HuH-7.5 (cell line): ENCODE data around the gene MED15.
"Not testable (repeated sequence)": the region's sequence is repeated elsewhere in the genome, so short reads cannot be mapped to it uniquely, and the experiment has no call there.

ENCODE experiments used
- DNase-seq: peaks from one replicate; pipeline ENCODE4 v3.0.0; 2011; ENCODE audit warnings: low spot score

The MED15 gene, protein sequence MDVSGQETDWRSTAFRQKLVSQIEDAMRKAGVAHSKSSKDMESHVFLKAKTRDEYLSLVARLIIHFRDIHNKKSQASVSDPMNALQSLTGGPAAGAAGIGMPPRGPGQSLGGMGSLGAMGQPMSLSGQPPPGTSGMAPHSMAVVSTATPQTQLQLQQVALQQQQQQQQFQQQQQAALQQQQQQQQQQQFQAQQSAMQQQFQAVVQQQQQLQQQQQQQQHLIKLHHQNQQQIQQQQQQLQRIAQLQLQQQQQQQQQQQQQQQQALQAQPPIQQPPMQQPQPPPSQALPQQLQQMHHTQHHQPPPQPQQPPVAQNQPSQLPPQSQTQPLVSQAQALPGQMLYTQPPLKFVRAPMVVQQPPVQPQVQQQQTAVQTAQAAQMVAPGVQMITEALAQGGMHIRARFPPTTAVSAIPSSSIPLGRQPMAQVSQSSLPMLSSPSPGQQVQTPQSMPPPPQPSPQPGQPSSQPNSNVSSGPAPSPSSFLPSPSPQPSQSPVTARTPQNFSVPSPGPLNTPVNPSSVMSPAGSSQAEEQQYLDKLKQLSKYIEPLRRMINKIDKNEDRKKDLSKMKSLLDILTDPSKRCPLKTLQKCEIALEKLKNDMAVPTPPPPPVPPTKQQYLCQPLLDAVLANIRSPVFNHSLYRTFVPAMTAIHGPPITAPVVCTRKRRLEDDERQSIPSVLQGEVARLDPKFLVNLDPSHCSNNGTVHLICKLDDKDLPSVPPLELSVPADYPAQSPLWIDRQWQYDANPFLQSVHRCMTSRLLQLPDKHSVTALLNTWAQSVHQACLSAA

DNA sequence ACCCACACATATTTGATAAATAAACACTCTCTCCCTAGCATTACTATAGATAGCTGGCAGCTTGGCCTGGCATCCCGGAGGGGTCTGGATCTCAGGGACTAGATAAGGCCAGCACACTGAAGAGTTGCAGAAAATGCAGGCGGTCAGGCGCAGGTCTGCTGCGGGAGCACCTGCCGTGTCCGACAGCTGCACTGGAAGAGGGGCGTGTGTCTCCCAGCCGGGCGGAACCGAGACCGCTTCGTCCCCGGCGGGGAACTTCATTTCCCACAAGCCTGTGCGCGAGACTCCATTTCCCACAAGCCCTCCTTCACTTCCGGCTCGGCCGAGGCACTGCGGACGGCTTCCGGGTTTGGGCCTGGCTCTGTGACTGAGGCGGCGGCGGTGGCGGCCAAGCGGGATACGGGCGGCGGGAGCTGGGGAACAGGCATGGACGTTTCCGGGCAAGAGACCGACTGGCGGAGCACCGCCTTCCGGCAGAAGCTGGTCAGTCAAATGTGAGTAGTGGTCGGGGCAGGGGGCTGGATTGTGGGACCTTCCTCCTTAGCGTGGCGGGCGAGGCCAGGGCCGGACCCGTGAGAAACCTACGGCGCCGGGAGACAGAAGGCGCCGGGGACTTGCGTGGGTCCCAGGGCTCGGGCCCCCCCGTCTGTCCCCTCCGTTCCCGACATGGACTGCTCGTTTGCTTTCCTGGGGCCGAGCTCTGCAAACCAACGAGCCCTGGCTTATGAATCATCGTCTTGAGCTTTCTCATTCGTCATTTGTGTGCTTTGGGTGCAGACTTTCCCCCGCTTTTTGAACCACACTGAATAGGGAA, at the start of gene MED15:
Gene MED15, plus strand, starts transcription at position 358 of the 814 bp plus-strand sequence. Its CDS starts 69 bp downstream, at position 427.
- peak; percentile 55 for DNase-seq

DNA sequence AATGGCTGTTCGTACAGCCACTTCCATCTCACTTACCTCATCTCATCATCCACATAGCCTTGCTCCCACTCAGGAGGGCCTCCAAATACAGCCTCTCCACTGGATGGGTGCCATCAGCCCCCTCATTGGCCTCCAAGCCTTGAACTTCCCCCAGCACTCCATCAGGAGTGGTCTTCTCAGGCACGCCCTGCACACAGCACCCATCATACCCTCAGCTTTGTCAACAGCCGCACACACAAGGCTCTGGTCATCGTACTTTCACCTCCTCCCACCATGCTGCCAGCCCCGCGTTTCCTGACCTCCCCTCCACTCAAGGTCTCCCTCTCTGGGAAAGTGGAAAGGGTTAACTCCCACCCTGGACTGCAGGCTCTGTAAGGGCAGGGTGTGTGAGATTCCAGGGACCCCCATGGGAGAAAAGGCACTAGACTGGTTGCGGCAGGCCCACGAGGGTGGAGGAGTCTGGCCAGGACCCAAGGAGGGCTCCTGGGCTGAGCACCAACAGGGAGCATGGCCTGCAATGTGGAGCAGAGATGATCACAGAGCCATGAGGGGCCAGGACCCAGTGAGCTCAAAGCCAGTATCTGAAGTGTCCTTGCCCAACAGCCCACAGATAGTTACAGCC, 48.8 kb upstream of the MED15 start:
- no peak for DNase-seq

DNA sequence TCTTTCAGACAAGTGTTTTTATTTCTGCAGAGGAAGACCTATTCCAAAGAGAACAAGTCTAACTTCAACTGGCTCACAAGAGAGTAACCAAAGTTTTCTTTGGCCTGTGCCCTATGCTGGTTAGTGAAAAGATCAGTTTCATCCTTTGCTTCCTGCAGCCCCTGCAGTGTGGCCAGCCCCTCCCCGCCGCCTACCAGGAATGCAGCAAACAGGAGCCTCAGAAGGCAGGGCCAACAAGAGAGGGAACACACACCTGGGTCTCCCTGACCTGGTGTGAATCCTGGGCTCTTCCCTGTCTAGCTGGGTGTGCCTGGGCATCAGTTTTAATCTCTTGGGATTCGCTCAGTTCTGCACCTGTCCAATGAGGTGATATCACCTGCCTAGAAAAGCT, 48.3 kb upstream of the MED15 start:
- no peak for DNase-seq

DNA sequence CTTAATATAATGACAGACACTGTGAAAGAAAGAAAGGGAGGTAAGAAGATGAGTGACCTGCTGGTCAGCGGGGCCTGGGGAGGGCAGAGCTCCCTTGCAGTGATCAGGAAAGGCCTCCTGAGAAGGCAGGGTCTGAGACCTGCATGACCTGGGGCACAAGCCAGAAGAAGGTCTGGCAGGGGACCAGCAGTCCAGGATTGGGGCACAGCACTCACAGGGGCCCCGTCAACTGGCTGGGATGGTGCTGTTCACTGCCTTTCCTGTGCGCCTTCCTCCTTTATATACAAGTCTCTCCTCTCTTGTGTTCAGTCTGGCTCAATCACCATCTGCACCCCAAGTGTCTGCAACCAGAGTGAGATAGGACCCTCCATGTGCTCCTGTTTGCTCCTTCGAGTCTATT, 47.5 kb upstream of the MED15 start:
- DNase-seq = no peak

DNA sequence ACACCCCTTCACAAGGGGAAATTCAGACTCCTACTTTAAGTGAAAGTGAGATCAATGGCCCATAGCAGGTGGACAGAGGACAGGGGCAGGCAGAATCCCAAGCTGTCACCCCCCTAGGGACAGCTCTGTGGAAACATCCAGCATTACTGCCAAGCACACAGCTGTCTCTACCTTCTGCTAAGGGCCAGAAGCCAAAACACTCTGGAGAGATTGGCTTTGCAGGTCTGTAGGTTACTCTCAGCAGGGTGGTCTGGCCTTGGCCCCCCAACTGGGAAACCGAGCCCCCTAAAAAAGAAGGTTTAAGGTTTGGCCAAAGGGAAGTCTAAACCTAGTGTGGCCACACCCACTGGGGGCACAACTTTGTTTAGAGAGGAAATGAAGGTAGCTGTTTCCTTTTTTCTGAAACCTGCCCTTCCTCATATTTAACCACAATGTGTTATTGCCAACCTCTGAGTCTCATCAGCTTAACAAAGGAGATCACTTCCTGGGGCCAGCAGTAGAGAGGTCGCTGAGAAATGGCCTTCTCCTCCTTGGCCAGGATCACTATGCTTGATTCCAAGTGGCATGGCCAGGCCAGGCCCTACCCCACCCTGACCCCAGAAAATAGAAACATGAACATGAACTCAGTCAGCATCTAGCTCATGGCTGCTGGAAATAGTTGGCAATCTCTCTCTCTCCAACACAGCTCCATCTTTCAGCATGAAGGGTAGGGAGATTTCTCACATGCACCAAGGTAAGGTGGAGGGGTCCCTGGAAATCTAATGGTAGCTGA, 43.9 kb upstream of the MED15 start:
- DNase-seq = no peak

DNA sequence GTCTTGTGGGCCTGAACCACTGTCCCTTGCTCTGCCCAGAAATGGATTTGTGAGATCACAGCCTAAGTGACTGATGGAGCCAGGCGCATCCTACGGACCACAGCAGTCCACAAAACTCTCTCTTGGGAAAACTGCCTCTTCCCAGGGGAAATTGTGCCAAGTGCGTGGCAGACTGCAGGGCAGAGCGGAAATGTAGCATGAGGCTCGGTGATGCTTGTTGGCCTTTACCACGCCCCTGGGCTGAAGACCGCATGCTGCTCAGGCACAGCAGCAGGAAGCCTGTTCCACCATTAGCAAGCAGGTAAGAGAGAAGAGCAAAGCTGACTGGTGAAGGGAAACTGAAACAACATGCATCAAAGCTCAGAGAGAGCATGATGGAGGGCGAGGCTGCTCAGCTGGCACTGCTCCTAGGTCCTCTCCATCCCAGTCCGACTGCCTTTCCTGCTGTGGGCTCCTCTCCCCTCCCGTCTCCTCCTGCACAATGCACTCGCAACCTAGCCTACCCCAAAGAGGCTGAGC, 43.3 kb upstream of the MED15 start:
- DNase-seq = no peak

DNA sequence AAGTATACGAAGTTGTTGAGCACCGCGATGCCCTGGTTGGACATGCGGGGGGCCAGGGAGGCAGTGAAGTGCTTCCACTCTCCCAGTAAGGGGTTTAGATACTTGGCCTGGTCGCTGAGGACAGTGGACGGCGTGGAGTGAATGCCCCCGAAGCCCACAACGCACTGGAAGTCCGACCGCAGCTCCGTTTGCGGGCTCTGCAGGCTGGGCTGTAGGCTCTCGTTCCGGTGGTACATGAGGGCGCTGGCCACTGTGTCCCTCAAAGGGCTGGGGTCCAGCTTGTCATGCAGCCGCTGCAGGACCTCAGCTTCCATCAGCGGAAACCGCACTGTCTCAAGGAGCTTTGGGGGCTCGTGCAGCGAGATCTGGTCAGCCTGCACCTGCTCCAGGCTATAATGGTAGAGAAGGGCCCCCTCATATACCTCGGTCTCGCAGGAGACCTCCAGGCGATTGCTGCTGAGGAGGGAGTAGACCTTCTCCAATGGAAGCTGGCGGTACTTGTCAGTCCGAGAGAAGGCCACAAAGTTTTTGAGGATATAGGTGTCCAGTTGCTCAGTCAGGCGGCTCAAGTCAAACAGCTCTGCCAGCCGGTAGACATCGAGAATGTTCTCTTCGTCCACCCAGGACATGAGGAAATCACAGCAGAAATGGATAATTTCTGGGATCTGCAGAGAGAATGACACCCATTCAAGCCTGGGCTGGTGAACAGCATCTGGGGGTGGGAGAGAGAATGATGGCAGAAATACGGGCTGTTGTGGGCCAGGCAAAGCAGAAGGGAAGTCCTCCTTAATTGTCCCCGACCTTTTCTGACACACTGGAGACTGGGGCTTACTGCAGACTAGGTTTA, 42.3 kb upstream of the MED15 start:
- DNase-seq = no peak

DNA sequence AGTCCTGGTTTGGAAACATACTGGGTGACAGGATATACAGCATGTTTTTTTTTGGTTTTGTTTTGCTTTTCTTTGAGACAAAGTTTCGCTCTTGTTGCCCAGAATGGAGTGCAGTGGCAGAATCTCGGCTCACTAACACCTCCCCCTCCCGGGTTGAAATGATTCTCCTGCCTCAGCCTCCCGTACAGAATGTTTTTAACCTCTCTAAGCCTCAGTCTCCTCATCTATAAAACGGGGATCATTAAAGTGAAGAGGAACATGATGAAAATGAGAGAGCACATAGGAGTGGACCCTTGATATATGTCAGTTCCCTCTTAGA, 41.7 kb upstream of the MED15 start:
- DNase-seq = no peak

DNA sequence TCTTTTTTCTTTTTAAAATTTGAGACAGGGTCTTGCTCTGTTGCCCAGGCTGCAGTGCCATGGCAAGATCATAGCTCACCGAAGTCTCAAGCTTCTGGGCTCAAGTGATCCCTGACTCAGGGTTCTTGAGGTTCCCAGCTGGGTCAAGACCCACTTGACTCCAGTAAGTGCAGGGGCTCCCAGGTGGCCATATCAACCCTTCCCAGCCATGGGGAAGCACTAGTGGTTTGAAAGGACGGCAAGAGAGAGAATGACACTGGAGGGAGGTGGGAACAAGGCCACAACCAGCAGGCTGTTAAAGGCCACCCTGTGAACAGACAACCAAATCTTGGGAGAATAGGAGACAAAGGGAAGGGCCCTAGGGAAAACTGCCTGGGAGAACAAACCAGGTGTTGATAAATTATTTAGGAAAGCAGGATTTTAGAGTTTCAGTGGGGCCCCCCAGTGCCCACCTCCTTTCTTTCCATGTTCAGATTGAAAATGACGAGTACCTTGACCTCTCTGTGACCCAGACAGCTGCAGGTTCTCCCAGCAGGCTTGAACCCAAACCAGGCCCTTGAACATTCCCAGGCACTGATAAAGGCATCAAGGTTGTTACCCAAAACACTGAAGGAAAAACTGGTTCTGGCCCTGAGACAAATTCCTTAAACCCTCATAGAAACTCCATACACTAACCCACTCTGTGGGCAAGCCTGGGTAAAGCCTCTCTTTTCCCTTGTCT, 40.6 kb upstream of the MED15 start:
- DNase-seq = no peak

DNA sequence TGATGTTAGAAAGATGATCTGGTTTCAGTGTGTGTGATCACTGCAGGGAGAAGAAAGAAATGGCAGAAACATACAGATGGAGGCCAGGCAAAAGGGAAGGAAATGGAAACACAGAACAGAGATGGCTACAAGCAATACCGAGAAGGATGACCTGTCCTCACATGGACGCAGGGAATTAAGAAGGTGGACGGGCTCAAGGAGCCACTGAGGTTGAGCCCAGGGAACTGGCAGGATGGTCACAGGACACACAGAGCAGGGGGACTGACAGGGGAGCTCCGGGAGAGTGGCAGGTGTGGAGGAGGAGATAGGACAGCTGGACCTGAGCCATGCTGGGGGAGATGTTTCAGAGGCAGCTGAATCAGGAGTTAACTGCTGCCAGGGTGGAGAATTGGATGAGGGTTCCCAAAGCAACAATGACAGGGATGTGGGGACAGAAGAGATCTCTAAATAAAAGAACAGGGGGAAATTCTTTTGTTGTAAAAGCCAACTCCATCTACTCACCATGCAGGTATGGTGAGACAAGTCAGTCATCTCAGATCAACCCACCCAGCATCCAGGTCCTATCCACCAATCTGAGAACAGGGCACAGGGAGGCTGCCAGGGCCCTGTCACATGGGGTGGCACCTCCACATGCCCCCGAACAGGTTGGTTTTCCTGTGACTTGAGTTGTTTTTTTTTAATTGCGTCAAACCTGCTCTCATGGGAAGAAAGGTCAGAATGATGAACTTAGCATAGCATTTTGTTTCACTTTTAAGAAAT, 38.1 kb upstream of the MED15 start:
- DNase-seq = no peak

DNA sequence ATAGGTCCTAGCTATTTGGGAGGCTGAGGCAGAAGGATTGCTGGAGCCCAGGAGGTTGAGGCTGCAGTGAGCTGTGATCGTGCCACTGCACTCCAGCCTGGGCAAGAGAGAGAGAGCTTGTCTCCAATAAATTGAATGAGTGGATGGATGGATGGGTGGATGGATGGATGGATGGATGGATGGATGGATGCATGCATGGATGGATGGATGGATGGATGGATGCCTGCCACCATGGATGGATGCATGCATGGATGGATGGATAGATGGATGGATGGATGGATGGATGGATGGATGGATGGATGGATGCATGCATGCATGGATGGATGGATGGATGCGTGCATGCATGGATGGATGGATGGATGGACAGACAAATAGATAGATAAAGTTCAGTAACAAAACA, 36.9 kb upstream of the MED15 start:
- not testable (repeated sequence) for DNase-seq

DNA sequence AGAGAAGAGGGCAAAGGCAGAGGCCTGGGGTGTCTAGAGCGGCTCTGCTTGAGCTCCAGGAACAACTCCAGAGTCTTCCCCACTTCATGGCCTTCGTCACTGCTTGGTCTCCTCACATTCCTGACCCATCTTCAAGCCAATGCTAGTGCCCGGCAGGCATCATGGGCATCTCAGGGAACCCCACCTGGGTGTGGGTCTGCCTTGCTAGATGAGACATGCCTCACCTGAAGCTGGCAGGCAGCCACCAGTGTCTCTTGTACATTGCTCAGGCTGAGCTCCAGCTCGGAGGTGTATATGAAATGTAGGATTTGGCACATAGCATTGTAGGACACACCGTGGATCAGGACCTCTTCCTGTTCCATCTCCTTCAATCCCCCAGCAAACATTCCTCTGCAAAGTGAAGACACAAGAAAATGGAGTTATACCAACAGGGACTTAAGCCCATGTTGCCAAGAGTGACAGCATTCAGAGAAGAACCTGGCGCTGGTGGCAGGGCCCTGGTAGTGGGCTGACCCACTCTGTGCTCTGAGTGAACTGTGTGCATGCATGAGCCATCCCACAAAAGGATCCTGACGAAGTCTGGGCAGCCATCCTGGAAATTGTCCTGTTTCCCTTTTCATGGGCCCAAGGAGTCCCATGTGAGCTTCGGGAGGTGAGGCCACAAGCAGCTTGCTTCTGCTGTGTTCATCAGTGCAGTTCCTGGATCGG, 36.1 kb upstream of the MED15 start:
- no peak for DNase-seq

DNA sequence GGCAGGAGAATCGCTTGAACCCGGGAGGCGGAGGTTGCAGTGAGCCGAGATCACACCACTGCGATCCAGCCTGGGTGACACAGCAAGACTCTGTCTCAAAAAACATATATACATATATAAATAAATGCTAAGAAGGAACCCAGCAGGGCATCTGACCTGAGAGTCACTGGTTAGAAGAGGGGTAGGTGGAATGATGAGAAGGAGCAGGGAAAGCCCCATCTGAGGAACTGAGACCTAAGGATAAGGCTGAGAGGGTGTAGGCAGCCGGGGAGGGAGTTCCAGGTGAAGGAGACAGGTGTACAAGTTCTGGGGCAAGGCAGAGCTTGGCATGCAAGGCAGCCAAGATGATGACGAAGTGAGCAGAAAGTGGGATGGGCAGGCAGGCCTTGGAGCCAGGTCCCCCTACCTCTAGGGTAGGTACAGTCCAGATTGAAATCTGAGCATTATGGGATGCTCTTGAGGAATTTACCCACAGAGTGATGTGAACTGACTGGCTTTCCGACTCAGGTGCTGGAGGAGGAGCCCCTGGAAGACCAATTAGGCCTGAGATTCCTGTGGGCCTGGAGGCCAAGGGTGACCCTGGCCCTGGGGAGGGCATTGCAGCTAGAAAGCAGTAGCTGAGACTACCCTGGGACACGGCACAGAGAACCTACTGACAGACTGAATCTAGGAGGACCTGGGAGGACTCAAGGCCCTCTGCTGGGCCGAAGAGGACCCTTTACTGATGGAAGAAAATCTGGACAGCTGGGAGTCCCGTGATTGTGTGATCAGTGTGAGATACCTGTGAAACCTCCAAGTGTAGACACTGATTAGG, 34.6 kb upstream of the MED15 start:
- no peak for DNase-seq

DNA sequence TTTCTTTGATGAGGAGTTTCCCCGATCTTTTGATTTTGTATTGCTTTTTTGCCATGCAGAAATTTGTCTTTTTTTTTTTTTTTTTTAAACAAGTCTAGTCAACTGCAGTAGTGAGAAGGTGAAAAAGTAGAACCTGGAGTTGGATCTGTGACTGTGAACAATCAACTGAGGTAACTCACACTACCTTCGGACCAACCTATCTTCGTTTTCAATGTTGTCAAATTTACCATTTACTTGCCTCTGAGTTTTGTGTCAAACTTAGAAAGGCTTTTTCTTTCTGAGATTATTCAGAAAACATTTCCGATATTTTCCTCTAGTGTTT, 32.3 kb upstream of the MED15 start:
- no peak for DNase-seq

DNA sequence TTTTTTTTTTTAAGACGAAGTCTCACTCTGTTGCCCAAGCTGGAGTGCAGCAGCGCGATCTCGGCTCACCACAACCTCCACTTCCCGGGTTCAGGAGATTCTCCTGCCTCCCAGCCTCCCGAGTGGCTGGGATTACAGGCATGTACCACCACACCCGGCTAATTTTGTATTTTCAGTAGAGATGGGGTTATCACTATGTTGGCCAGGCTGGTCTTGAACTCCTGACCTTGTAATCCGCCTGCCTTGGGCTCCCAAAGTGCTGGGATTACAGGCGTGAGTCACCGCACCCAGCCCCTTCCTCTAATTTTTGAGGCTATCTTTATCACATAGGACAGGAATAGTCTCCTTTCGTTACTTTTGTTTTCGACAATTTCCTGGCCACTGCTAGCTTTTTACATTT, 31.8 kb upstream of the MED15 start:
- DNase-seq = not testable (repeated sequence)

DNA sequence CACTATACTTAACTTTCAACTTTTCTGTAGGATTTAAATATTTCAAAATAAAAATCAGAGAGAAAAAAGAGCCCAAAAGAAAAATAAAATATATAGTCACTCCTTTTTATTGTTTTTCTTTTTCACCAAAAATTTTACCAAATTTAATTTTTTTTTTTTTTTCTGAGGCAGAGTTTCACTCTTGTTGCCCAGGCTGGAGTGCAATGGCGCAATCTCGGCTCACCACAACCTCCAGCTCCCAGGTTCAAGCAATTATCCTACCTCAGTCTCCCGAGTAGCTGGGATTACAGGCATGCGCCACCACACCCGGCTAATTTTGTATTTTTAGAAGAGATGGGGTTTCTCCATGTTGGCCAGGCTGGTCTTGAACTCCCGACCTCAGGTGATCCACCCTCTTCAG, 29.4 kb upstream of the MED15 start:
- DNase-seq = not testable (repeated sequence)

DNA sequence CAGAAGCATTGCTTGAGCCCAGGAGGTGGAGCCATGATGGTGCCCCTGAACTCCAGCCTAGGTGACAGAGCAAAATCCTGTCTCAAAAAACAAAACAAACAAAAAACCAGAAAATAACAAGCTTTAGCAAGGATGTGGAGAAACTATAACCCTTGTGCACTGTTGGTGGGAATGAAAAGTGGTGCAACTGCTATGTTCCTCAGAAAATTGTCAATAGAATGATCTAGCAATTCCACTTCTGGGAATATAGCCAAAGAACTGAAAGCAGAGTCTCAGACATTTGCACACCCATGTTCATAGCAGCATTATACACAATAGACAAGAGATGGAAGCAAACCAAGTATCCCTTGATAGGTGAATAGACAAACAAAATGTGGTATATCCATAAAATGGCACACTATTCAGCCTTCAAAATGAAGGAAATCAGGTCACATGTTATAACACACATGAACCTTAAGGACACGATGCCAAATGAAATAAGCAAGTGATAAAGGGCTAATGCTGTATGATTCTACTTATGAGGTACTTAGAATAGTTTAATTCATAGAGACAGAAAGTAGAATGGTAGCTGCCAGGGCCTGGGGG, 27.7 kb upstream of the MED15 start:
- DNase-seq = no peak
